B cell (primary cell): ENCODE results near the gene NF2. TPM values are rescaled to one million over a fixed set of nuclear protein-coding genes. Genes with fewer than 3 reads are reported as not detected.

Experiments used
- ATAC-seq: fragments of 200-7000 bp; cut with Tn5 transposase; one replicate; pipeline ENCODE4 v1.10.0; 2021; ENCODE audit warnings: low read depth, mild to moderate bottlenecking, moderate number of reproducible peaks, moderate library complexity
- CTCF ChIA-PET: fragments of 350-600 bp; sonication (Branson Sonifier 250); formaldehyde crosslinking; loops from one replicate; lab custom pipeline; 2021; ENCODE audit warnings: antibody characterized with exemption, inconsistent platforms; lab: Charles Lee
- POLR2A ChIA-PET: fragments of 350-600 bp; sonication (Branson Sonifier 250); formaldehyde crosslinking; loops from one replicate; lab custom pipeline; 2021; ENCODE audit warnings: antibody characterized with exemption; lab: Charles Lee
- DNase-seq: peaks from one replicate; pipeline ENCODE4 v3.0.0; 2013
- H2AFZ ChIP-seq: 2 replicates; pipeline ENCODE4 v1.6.1; 2012; ENCODE audit warnings: mild to moderate bottlenecking, low read depth, low read length; ENCODE audit not compliant: insufficient read depth, poor library complexity, severe bottlenecking
- H3K27ac ChIP-seq, 2 donors: 1 replicate in 1 of 2; 2 replicates in 1 of 2; pipeline ENCODE4 v1.5.1; 2012 to 2013; ENCODE audit warnings: low read length in 2 of 2, mild to moderate bottlenecking in 2 of 2, moderate library complexity in 1 of 2
- H3K27me3 ChIP-seq, 4 experiments: fragments of 200-600 bp in 1 of 4; sonication (generic) in 1 of 4; replicated peaks in 1 of 4; 1 replicate in 2 of 4; 2 replicates in 2 of 4; pipeline versions ENCODE4 v1.6.1 to v1.7.0; 2013 to 2016; ENCODE audit warnings: low read length in 3 of 4, mild to moderate bottlenecking in 2 of 4, mixed read lengths in 1 of 4, moderate library complexity in 1 of 4; ENCODE audit not compliant: insufficient read depth in 4 of 4, control insufficient read depth in 3 of 4; ENCODE audit errors: control extremely low read depth in 1 of 4
- H3K36me3 ChIP-seq, 2 experiments: replicated peaks in 1 of 2; 1 replicate in 1 of 2; 2 replicates in 1 of 2; pipeline versions ENCODE4 v1.6.1 to v1.7.1; 2013; ENCODE audit warnings: low read length in 1 of 2; ENCODE audit not compliant: insufficient read depth in 2 of 2, control insufficient read depth in 1 of 2; ENCODE audit errors: control extremely low read depth in 1 of 2, extremely low read depth in 1 of 2
- H3K4me1 ChIP-seq, 2 donors: fragments of 200-600 bp in 1 of 2; sonication (generic) in 1 of 2; 1 replicate in 1 of 2; 2 replicates in 1 of 2; pipeline versions ENCODE4 v1.5.1 to v1.6.1; 2013 to 2017; ENCODE audit warnings: low read length in 2 of 2; ENCODE audit not compliant: control insufficient read depth in 2 of 2, insufficient read depth in 2 of 2
- H3K4me2 ChIP-seq: replicated peaks from 2 replicates; pipeline ENCODE3; 2012; ENCODE audit warnings: mild to moderate bottlenecking, low read depth, low read length; ENCODE audit not compliant: poor library complexity, severe bottlenecking
- H3K4me3 ChIP-seq, 5 experiments: fragments of 200-600 bp in 1 of 5; sonication (generic) in 1 of 5; 1 replicate in 3 of 5; 2 replicates in 2 of 5; pipeline versions ENCODE4 v1.5.1 to v1.7.0; 2011 to 2016; ENCODE audit warnings: low read length in 4 of 5, mild to moderate bottlenecking in 4 of 5, low read depth in 2 of 5, control low read depth in 1 of 5, moderate library complexity in 1 of 5; ENCODE audit not compliant: insufficient read depth in 1 of 5; ENCODE audit errors: control extremely low read depth in 1 of 5, extremely low read depth in 1 of 5
- H3K79me2 ChIP-seq: fragments of 200-600 bp; sonication (generic); one replicate; pipeline ENCODE4 v1.6.0; 2016; ENCODE audit warnings: low read length; ENCODE audit not compliant: control insufficient read depth, insufficient read depth
- H3K9ac ChIP-seq: fragments of 200-600 bp; sonication (generic); 2 replicates; pipeline ENCODE4 v1.6.1; 2017; ENCODE audit warnings: mild to moderate bottlenecking, low read length, moderate library complexity
- H3K9me3 ChIP-seq, 3 donors: one replicate each; pipeline versions ENCODE4 v1.6.1 to v1.7.1; 2013; ENCODE audit warnings: low read length in 2 of 3; ENCODE audit not compliant: control insufficient read depth in 2 of 3, insufficient read depth in 1 of 3; ENCODE audit errors: control extremely low read depth in 1 of 3
- H4K20me1 ChIP-seq: 2 replicates; pipeline ENCODE4 v1.6.0; 2012; ENCODE audit warnings: mild to moderate bottlenecking, low read length; ENCODE audit not compliant: insufficient read depth, control insufficient read depth, poor library complexity, severe bottlenecking
- H3K27ac Mint-ChIP-seq: one replicate; pipeline ENCODE4 v1.8.0; 2021; ENCODE audit warnings: mixed read lengths
- H3K27me3 Mint-ChIP-seq: one replicate; pipeline ENCODE4 v1.8.0; 2021; ENCODE audit warnings: mixed read lengths
- H3K4me1 Mint-ChIP-seq: one replicate; pipeline ENCODE4 v1.8.0; 2021; ENCODE audit warnings: mixed read lengths
- H3K4me3 Mint-ChIP-seq: one replicate; pipeline ENCODE4 v1.8.0; 2021; ENCODE audit warnings: mixed read lengths
- H3K9me3 Mint-ChIP-seq: one replicate; pipeline ENCODE4 v1.8.0; 2022; ENCODE audit warnings: mixed read lengths; ENCODE audit not compliant: insufficient read depth
- EZH2 ChIP-seq: IDR thresholded peaks from 2 replicates; pipeline ENCODE4 v1.6.1; 2012; ENCODE audit warnings: borderline replicate concordance, low read depth, mild to moderate bottlenecking, moderate library complexity, low read length; ENCODE audit not compliant: insufficient read depth, poor library complexity, severe bottlenecking
- WGBS: methylation state at CpG from one replicate; pipeline ENCODE4 v1.1.5; 2013; ENCODE audit warnings: missing lambda C conversion rate; ENCODE audit not compliant: insufficient coverage; 5-methylcytosine and 5-hydroxymethylcytosine counted together
- intact Hi-C: fragments of 100-400 bp; cut with micrococcal nuclease; formaldehyde crosslinking; loops from one replicate; pipeline ENCODE4 v1.10.0; 2022
- polyA plus RNA-seq: library from polyadenylated mRNA; depleted of rRNA; stranded (reverse); fragments of >200 nt; gene quantifications from 2 replicates; pipeline ENCODE4 v1.2.3, GENCODE V29; 2012
- total RNA-seq, 2 donors: library from RNA; stranded (reverse); fragments of 120-200 nt in 1 of 2; gene quantifications; 1 replicate in 1 of 2; 2 replicates in 1 of 2; pipeline versions ENCODE4 v1.2.3 to v1.2.4, GENCODE V29; 2013 to 2022
- TF ChIP-seq, protein P1 (sequence below): fragments of 200-600 bp; IDR thresholded peaks from one replicate; pipeline ENCODE4 v1.8.0; 2022; ENCODE audit warnings: antibody characterized with exemption, mild to moderate bottlenecking

Gene NF2
- total and polyA plus RNA-seq, 2 donors (not counting 1 experiment from before 2014, with no cell fraction given): 9.4 to 26.6 TPM

DNA sequence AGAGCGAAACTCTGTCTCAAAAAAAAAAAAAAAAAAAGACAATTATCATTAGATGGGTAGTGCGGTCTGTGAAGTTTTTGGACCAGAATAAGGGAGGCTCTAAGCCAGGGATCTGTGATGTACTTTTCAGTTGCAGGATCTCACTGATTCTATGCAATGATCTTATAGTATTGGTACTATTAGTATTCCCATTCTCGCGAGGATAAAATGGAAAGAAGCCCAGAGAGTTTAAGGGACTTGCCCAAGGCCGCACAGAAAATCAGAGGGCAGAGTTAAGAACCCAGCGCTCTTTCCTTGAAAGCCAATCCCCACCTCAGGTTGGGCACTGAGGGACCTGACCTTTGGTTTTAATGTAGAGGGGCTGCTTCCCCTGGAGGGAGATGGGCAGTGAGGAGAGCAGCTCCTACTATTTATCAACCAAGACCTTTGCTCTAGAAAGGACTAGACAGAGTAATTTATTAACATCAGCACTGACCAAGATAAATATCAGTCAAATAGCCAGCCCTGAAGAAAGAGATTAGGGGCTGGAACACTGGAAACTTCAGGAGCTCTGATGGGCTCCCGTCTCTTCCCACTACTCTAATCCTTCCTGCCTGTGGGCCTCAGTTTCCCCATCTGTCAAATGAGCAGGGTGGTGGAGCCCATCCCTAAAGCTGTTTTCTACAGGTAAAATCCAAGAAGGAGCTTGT, 28.5 kb upstream of the NF2 start:
- Histone ChIP-seq H4K20me1 (peaks cover 3% of the 10 kb centered on the region), H3K4me3 (no peak overlapping the region), H3K79me2 (no peaks in the 10 kb centered on the region), H2AFZ (no peak overlapping the region), H3K36me3 (peaks cover 0 to 6% of the 10 kb centered on the region in 2 experiments), H3K27ac (no peak overlapping the region), H3K4me2 (no peak overlapping the region), H3K9ac (no peak overlapping the region), H3K27me3 (no peaks in the 10 kb centered on the region), H3K4me1 (no peaks in the 10 kb centered on the region), H3K9me3 (no peaks in the 10 kb centered on the region)
- no peak overlapping the region for H3K4me3 Mint-ChIP-seq
- no peaks in the 10 kb centered on the region for H3K27me3 Mint-ChIP-seq
- ATAC-seq (no peak), DNase-seq (no peak)
- POLR2A ChIA-PET: no interaction called here
- H3K4me1 Mint-ChIP-seq: peaks cover 2% of the 10 kb centered on the region
- CTCF ChIA-PET: no interaction called here
- WGBS: 100% methylated on average over 1 of the region's 7 CpGs
- TF ChIP-seq, protein P1, sequence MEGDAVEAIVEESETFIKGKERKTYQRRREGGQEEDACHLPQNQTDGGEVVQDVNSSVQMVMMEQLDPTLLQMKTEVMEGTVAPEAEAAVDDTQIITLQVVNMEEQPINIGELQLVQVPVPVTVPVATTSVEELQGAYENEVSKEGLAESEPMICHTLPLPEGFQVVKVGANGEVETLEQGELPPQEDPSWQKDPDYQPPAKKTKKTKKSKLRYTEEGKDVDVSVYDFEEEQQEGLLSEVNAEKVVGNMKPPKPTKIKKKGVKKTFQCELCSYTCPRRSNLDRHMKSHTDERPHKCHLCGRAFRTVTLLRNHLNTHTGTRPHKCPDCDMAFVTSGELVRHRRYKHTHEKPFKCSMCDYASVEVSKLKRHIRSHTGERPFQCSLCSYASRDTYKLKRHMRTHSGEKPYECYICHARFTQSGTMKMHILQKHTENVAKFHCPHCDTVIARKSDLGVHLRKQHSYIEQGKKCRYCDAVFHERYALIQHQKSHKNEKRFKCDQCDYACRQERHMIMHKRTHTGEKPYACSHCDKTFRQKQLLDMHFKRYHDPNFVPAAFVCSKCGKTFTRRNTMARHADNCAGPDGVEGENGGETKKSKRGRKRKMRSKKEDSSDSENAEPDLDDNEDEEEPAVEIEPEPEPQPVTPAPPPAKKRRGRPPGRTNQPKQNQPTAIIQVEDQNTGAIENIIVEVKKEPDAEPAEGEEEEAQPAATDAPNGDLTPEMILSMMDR: no peak
- no peak for TF ChIP-seq EZH2
- H3K27ac Mint-ChIP-seq: no peak overlapping the region
- intact Hi-C loops: no loop called here
- no peaks in the 10 kb centered on the region for H3K9me3 Mint-ChIP-seq

DNA sequence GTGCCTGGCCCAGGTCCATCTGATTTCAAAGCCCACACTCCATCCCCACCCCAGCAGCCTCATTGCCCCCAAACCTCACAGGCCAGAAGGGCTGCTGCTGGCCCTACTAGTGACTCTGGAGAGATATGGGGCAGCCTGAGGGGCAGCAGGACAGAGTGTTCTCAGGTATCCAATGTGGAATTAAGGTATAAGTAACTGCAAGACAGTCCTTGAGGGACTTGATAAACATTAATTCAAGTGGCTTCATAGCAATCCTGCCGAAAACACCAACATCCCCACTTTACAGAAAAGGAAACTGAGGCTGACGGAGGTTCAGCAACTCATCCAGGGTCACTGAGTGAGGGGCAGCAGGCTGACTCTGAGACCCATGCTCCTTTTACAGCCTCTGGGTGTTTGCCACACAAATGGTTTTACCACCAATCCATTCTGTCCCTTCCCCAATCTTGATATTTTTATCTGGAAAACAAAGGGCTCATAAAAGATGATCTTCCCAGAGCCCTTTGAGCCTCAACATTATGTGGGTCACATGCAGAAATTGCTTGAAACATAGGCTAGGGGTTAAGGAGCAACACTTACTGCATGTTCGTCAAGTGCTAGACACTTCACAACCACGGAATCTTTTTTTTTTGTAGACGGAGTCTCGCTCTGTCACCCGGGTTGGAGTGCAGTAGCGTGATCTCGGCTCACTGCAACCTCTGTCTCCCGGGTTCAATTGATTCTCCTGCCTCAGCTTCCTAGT, 24.8 kb upstream of the NF2 start:
- TF ChIP-seq, protein P1: no peak
- TF ChIP-seq EZH2: no peak
- Histone ChIP-seq H3K4me1 (peaks cover 5 to 10% of the 10 kb centered on the region in 2 donors), H3K9ac (no peak overlapping the region), H3K36me3 (no peaks in the 10 kb centered on the region), H4K20me1 (peaks cover 5% of the 10 kb centered on the region), H2AFZ (no peak overlapping the region), H3K4me2 (no peak overlapping the region), H3K79me2 (no peaks in the 10 kb centered on the region), H3K4me3 (no peak overlapping the region), H3K27ac (no peak overlapping the region), H3K9me3 (no peaks in the 10 kb centered on the region), H3K27me3 (no peaks in the 10 kb centered on the region)
- POLR2A ChIA-PET: no interaction called here
- 88% methylated on average over 8 of the region's 10 CpGs for WGBS
- CTCF ChIA-PET: interaction anchor here (0.9 to 1.7 kb wide), 2 partner anchors 10 to 11 kb away, joined by 3 to 6 read pairs; no protein-coding TSS in a partner anchor
- no peak overlapping the region for H3K27ac Mint-ChIP-seq
- H3K9me3 Mint-ChIP-seq: no peaks in the 10 kb centered on the region
- intact Hi-C loops: no loop called here
- peaks cover 17% of the 10 kb centered on the region for H3K4me1 Mint-ChIP-seq
- no peak for DNase-seq
- ATAC-seq: no peak
- no peak overlapping the region for H3K4me3 Mint-ChIP-seq
- H3K27me3 Mint-ChIP-seq: no peaks in the 10 kb centered on the region
